HL-60 (cell line): ENCODE results near the gene KDR.

ENCODE experiments used
- CTCF ChIP-seq: IDR thresholded peaks from one replicate; pipeline ENCODE4 v1.5.1; 2011; ENCODE audit warnings: low read length, control low read depth, inconsistent platforms; ENCODE audit not compliant: insufficient read depth
- GABPA ChIP-seq: IDR thresholded peaks from 2 replicates; pipeline ENCODE4 v1.6.1; 2012; ENCODE audit warnings: low read depth
- POLR2AphosphoS5 ChIP-seq: IDR thresholded peaks from 2 replicates; pipeline ENCODE4 v1.6.1; 2012; ENCODE audit warnings: low read depth
- REST ChIP-seq: IDR thresholded peaks from 2 replicates; pipeline ENCODE4 v1.6.1; 2012; ENCODE audit warnings: low read depth; ENCODE audit not compliant: insufficient replicate concordance
- SPI1 ChIP-seq: IDR thresholded peaks from 2 replicates; pipeline ENCODE4 v1.6.1; 2012; ENCODE audit warnings: low read depth, mild to moderate bottlenecking, borderline replicate concordance

- TF ChIP-seq CTCF (no peak), GABPA (no peak), POLR2AphosphoS5 (no peak), REST (no peak), SPI1 (no peak)
Measured at GRCh38 chr4:55036405-55036804, 89.0 kb downstream of the KDR start.
